Measurements from ENCODE around the gene TRAF4.

TRAF4 gene

GRCh38 chr17:28755486-28755885, 11.7 kb downstream of the TRAF4 start:
- CTCF ChIA-PET = interaction anchor here (1.3 to 16.2 kb wide), 3 partner anchors 7 to 29 kb away, joined by 3 to 472 read pairs (median 210); partner anchors contain the start of genes NEK8 and TLCD1
- no peak for DNase-seq (ENCODE audit: extremely low spot score)
- POLR2A ChIA-PET = interaction anchor here (1.3 kb wide), 1 partner anchor 28 kb away, joined by 6 read pairs; no protein-coding TSS in a partner anchor

GRCh38 chr17:28756049-28756804, 12.4 kb downstream of the TRAF4 start:
- ChIA-PET CTCF (interaction anchor here (0.7 kb wide), 1 partner anchor 30 kb away, joined by 3 read pairs; no protein-coding TSS in a partner anchor), POLR2A (interaction anchor here (1.0 to 2.4 kb wide), 3 partner anchors 15 to 45 kb away, joined by 3 to 8 read pairs (median 4); partner anchors contain the start of genes PROCA1 and TLCD1)
- DNase-seq (ENCODE audit: extremely low spot score) = no peak
- no peak for TF ChIP-seq CTCF (IDR thresholded peaks at IDR 0.05; ENCODE audit: control extremely low read depth, extremely low read depth, low read depth, missing control alignments)

More at GRCh38 chr17:28755486-28755885, 11.7 kb downstream of the TRAF4 start:
- no peak for TF ChIP-seq CTCF (IDR thresholded peaks at IDR 0.05; ENCODE audit: control extremely low read depth, extremely low read depth, low read depth, missing control alignments)

- POLR2A ChIA-PET = interaction anchor here (2.4 kb wide), 1 partner anchor 32 kb away, joined by 8 read pairs; the partner anchor contains the start of gene TLCD1
- no peak for TF ChIP-seq CTCF (IDR thresholded peaks at IDR 0.05; ENCODE audit: control extremely low read depth, extremely low read depth, low read depth, missing control alignments)
- DNase-seq (ENCODE audit: extremely low spot score) = no peak
- CTCF ChIA-PET = interaction anchor here (1.2 to 1.3 kb wide), 2 partner anchors 9 to 10 kb away, joined by 3 to 4 read pairs; no protein-coding TSS in a partner anchor
These were observed 14.8 kb downstream of the TRAF4 start for GRCh38 chr17:28758411-28759121.

GRCh38 chr17:28759256-28759865, 15.6 kb downstream of the TRAF4 start:
- no peak for DNase-seq (ENCODE audit: extremely low spot score)
- ChIA-PET CTCF (interaction anchor here (6.2 to 7.2 kb wide), 3 partner anchors 11 to 32 kb away, joined by 68 to 210 read pairs (median 94); partner anchors contain the start of genes NEK8, TLCD1 and TRAF4), POLR2A (interaction anchor here (0.6 kb wide), 1 partner anchor 8 kb away, joined by 3 read pairs; no protein-coding TSS in a partner anchor)
- TF ChIP-seq CTCF (IDR thresholded peaks at IDR 0.05; ENCODE audit: control extremely low read depth, extremely low read depth, low read depth, missing control alignments) = no peak

- TF ChIP-seq CTCF (IDR thresholded peaks at IDR 0.05; ENCODE audit: control extremely low read depth, extremely low read depth, low read depth, missing control alignments) = no peak
- DNase-seq (ENCODE audit: extremely low spot score) = no peak
- CTCF ChIA-PET = interaction anchor here (1.5 to 7.2 kb wide), 8 partner anchors 13 to 193 kb away, joined by 3 to 210 read pairs (median 54); partner anchors contain the start of genes DHRS13, FLOT2, NEK8 and TLCD1
- POLR2A ChIA-PET = interaction anchor here (0.6 to 3.8 kb wide), 5 partner anchors 9 to 133 kb away, joined by 3 to 16 read pairs (median 5); partner anchors contain the start of gene TLCD1
These were observed 17.1 kb downstream of the TRAF4 start for GRCh38 chr17:28760601-28761562.

Measured in GM10248 (cell line).